CD4-positive, alpha-beta T cell (primary cell): ENCODE data around the gene CAMK2B. TPM values are rescaled to one million over a fixed set of nuclear protein-coding genes. Genes with fewer than 3 reads are reported as not detected.

Experiments
- ATAC-seq: fragments of 200-7000 bp; cut with Tn5 transposase; one replicate; pipeline ENCODE4 v1.10.0; 2022; ENCODE audit warnings: mild to moderate bottlenecking; ENCODE audit not compliant: poor library complexity
- CTCF ChIA-PET: fragments of 350-600 bp; sonication (Branson Sonifier 250); formaldehyde crosslinking; loops from one replicate; lab custom pipeline; 2021; ENCODE audit warnings: antibody characterized with exemption, inconsistent platforms; lab: Charles Lee
- POLR2A ChIA-PET: fragments of 350-600 bp; sonication (Branson Sonifier 250); formaldehyde crosslinking; loops from one replicate; lab custom pipeline; 2021; ENCODE audit warnings: antibody characterized with exemption, inconsistent platforms; lab: Charles Lee
- DNase-seq, 14 experiments: peaks; one replicate each; pipeline ENCODE4 v3.0.0-alpha.2; 2013 to 2020; ENCODE audit warnings: mixed read lengths in 2 of 14
- H3K27ac ChIP-seq, 2 donors: one replicate each; pipeline versions ENCODE4 v1.5.1 to v1.7.0; 2013; ENCODE audit warnings: low read length in 2 of 2, low read depth in 1 of 2, mild to moderate bottlenecking in 1 of 2
- H3K27me3 ChIP-seq, 2 experiments: 1 replicate in 1 of 2; 2 replicates in 1 of 2; pipeline versions ENCODE4 v1.6.1 to v1.7.0; 2013; ENCODE audit warnings: low read length in 2 of 2, control low read depth in 1 of 2, mild to moderate bottlenecking in 1 of 2, moderate library complexity in 1 of 2; ENCODE audit not compliant: insufficient read depth in 2 of 2, control insufficient read depth in 1 of 2
- H3K36me3 ChIP-seq: one replicate; pipeline ENCODE4 v1.6.1; 2013; ENCODE audit warnings: low read length, control low read depth; ENCODE audit not compliant: insufficient read depth
- H3K4me1 ChIP-seq: one replicate; pipeline ENCODE4 v1.6.1; 2013; ENCODE audit warnings: low read length, control low read depth; ENCODE audit not compliant: insufficient read depth
- H3K4me3 ChIP-seq: one replicate; pipeline ENCODE4 v1.5.1; 2013; ENCODE audit warnings: mild to moderate bottlenecking, low read length, moderate library complexity
- H3K9me3 ChIP-seq, 2 experiments: 1 replicate in 1 of 2; 2 replicates in 1 of 2; pipeline versions ENCODE4 v1.6.1 to v1.7.0; 2013; ENCODE audit warnings: low read length in 2 of 2, mild to moderate bottlenecking in 2 of 2, control low read depth in 1 of 2, moderate library complexity in 1 of 2; ENCODE audit not compliant: control insufficient read depth in 1 of 2, insufficient read depth in 1 of 2
- H3K27ac Mint-ChIP-seq: one replicate; pipeline ENCODE4 v1.8.0; 2020; ENCODE audit warnings: mixed read lengths
- H3K27me3 Mint-ChIP-seq: one replicate; pipeline ENCODE4 v1.8.0; 2021; ENCODE audit warnings: mixed read lengths
- H3K36me3 Mint-ChIP-seq: one replicate; pipeline ENCODE4 v1.8.0; 2021; ENCODE audit warnings: low read depth, mixed read lengths
- H3K4me1 Mint-ChIP-seq: one replicate; pipeline ENCODE4 v1.8.0; 2021; ENCODE audit warnings: low read depth, mixed read lengths
- H3K4me3 Mint-ChIP-seq: one replicate; pipeline ENCODE4 v1.8.0; 2020; ENCODE audit warnings: mild to moderate bottlenecking, mixed read lengths
- H3K9me3 Mint-ChIP-seq: one replicate; pipeline ENCODE4 v1.8.0; 2020; ENCODE audit warnings: mixed read lengths
- intact Hi-C, 2 experiments: fragments of 100-400 bp; cut with DNase I in 1 of 2; cut with micrococcal nuclease in 1 of 2; formaldehyde crosslinking; loops; one replicate each; pipeline versions ENCODE4 v1.15.1 to v1.9.0; 2023 to 2025; cut with DNase I, micrococcal nuclease
- total RNA-seq, 174 experiments: library from RNA in 2 of 174; stranded (reverse) in 2 of 174; gene quantifications; one replicate each; pipeline ENCODE4 v1.2.3 and lab custom pipeline; 2021 to 2026
- TF ChIP-seq, protein P1 (sequence below): fragments of 200-600 bp; IDR thresholded peaks from one replicate; pipeline ENCODE4 v1.8.0; 2022; ENCODE audit warnings: antibody characterized with exemption, mild to moderate bottlenecking

The CAMK2B gene
- total RNA-seq, 2 experiments from 2014 or later, result not detected

DNA sequence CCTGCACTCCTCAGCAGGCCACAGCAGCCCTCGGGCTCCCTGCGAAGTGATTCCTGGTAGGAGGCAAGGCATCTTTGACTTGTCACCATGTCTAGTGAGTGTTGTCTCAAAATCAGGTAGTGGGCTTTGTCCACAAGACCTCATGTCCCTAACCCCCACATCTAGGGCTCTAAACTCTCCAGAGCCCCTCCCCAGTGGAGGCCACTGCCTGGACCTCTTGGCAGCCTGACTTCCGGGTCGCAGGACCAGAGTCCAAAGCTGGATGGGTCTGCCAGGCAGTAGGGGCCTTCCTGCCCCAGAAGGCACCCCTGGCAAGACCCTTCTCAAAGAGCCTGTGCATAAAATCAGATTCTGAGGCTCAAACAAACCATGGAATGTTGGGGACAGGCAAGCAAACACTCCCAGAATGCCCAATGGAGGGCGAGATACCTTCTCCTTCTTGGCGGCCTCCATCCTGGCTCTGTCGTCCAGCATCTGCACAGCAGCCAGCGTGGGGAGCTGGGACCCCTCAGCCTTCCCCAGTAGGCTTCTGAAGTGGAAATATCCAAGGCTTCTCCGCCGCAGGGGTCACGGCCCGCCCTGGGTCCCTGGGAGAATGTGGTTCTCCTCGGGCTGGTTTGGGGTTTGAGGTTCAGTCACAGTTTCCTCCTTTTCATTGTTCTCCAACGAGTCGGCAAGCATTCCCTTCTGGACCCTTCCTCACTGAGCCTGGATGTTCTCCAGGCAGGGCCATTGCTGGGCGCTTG, 136.7 kb downstream of the CAMK2B start:
- intact Hi-C loops, result no loop called here
- ChIA-PET POLR2A (no interaction called here), CTCF (no interaction called here)

GRCh38 chr7:44187636-44188416, 137.6 kb downstream of the CAMK2B start:
- H3K36me3 Mint-ChIP-seq, result no peaks in the 10 kb centered on the region

More for the DNA sequence above, 136.7 kb downstream of the CAMK2B start:
- TF ChIP-seq, protein P1, sequence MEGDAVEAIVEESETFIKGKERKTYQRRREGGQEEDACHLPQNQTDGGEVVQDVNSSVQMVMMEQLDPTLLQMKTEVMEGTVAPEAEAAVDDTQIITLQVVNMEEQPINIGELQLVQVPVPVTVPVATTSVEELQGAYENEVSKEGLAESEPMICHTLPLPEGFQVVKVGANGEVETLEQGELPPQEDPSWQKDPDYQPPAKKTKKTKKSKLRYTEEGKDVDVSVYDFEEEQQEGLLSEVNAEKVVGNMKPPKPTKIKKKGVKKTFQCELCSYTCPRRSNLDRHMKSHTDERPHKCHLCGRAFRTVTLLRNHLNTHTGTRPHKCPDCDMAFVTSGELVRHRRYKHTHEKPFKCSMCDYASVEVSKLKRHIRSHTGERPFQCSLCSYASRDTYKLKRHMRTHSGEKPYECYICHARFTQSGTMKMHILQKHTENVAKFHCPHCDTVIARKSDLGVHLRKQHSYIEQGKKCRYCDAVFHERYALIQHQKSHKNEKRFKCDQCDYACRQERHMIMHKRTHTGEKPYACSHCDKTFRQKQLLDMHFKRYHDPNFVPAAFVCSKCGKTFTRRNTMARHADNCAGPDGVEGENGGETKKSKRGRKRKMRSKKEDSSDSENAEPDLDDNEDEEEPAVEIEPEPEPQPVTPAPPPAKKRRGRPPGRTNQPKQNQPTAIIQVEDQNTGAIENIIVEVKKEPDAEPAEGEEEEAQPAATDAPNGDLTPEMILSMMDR, result no peak
- Histone ChIP-seq H3K27ac (no peak overlapping the region), H3K9me3 (no peaks in the 10 kb centered on the region), H3K27me3 (no peaks in the 10 kb centered on the region), H3K4me3 (no peak overlapping the region), H3K4me1 (no peaks in the 10 kb centered on the region), H3K36me3 (no peaks in the 10 kb centered on the region)
- Mint-ChIP-seq H3K36me3 (no peaks in the 10 kb centered on the region), H3K9me3 (no peaks in the 10 kb centered on the region), H3K4me1 (no peaks in the 10 kb centered on the region), H3K27me3 (peaks cover 4% of the 10 kb centered on the region), H3K27ac (no peak overlapping the region), H3K4me3 (no peak overlapping the region)
- DNase-seq (peak in 1 of 14 experiments; percentile 6), ATAC-seq (no peak)

GRCh38 chr7:44186736-44187135, 138.7 kb downstream of the CAMK2B start:
- no peaks in the 10 kb centered on the region for H3K27me3 ChIP-seq
- H3K9me3 ChIP-seq, result peaks cover 0 to 4% of the 10 kb centered on the region in 2 experiments
- H3K4me3 ChIP-seq, result no peak overlapping the region
- ChIA-PET POLR2A (no interaction called here), CTCF (no interaction called here)
- DNase-seq (peak in 1 of 14 experiments; percentile 2), ATAC-seq (no peak)
- TF ChIP-seq, protein P1, result no peak
- H3K27ac ChIP-seq, result no peak overlapping the region
- Mint-ChIP-seq H3K36me3 (no peaks in the 10 kb centered on the region), H3K9me3 (peaks cover 2% of the 10 kb centered on the region), H3K4me1 (no peaks in the 10 kb centered on the region), H3K4me3 (no peak overlapping the region), H3K27ac (no peak overlapping the region), H3K27me3 (no peaks in the 10 kb centered on the region)
- H3K36me3 ChIP-seq, result no peaks in the 10 kb centered on the region
- H3K4me1 ChIP-seq, result no peaks in the 10 kb centered on the region
- intact Hi-C loops, result no loop called here

More at GRCh38 chr7:44187636-44188416, 137.6 kb downstream of the CAMK2B start:
- no peaks in the 10 kb centered on the region for H3K27me3 ChIP-seq
- H3K27ac ChIP-seq, result no peak overlapping the region
- intact Hi-C loops, result no loop called here
- no peaks in the 10 kb centered on the region for H3K4me1 ChIP-seq
- no peaks in the 10 kb centered on the region for H3K9me3 Mint-ChIP-seq
- H3K36me3 ChIP-seq, result no peaks in the 10 kb centered on the region
- H3K9me3 ChIP-seq, result peaks cover 0 to 1% of the 10 kb centered on the region in 2 experiments
- ChIA-PET POLR2A (no interaction called here), CTCF (no interaction called here)
- no peak overlapping the region for H3K27ac Mint-ChIP-seq
- no peaks in the 10 kb centered on the region for H3K4me1 Mint-ChIP-seq
- peak in 1 of 14 experiments; percentile 23 for DNase-seq
- peaks cover 4% of the 10 kb centered on the region for H3K27me3 Mint-ChIP-seq
- ATAC-seq, result no peak
- TF ChIP-seq, protein P1, result no peak
- H3K4me3 Mint-ChIP-seq, result no peak overlapping the region
- H3K4me3 ChIP-seq, result no peak overlapping the region
